Lower lobe of right lung (tissue), 2 donors: ENCODE data around the gene C3orf70. TPM values are rescaled to one million over a fixed set of nuclear protein-coding genes. Genes with fewer than 3 reads are reported as not detected.

Experiments
- ATAC-seq, 2 donors: fragments of 200-7000 bp; cut with Tn5 transposase; one replicate each; pipeline ENCODE4 v1.9.1; 2020 to 2022; ENCODE audit warnings: mild to moderate bottlenecking in 2 of 2, moderate library complexity in 2 of 2
- DNase-seq: peaks from one replicate; pipeline ENCODE4 v3.0.0-alpha.2; 2020
- H3K27ac ChIP-seq: fragments of 200-600 bp; one replicate; pipeline ENCODE4 v1.8.0; 2022
- H3K27me3 ChIP-seq: fragments of 200-600 bp; one replicate; pipeline ENCODE4 v1.8.0; 2022; ENCODE audit warnings: low read depth
- H3K36me3 ChIP-seq: fragments of 200-600 bp; one replicate; pipeline ENCODE4 v1.8.0; 2022; ENCODE audit warnings: mild to moderate bottlenecking
- H3K4me1 ChIP-seq: fragments of 200-600 bp; one replicate; pipeline ENCODE4 v1.8.0; 2022
- H3K4me3 ChIP-seq: fragments of 200-600 bp; one replicate; pipeline ENCODE4 v1.8.0; 2022; ENCODE audit warnings: mild to moderate bottlenecking
- H3K9me3 ChIP-seq: fragments of 200-600 bp; one replicate; pipeline ENCODE4 v1.8.0; 2022
- intact Hi-C: fragments of 100-400 bp; cut with DNase I; formaldehyde crosslinking; loops from one replicate; pipeline ENCODE4 v1.11.0; 2022
- total RNA-seq: library from RNA; stranded (reverse); fragmentation: NEBNext Ultra II Directional; extraction: Animal tissue kit (Norgen Biotek cat#: 25700); gene quantifications from one replicate; pipeline ENCODE4 v1.2.1, GENCODE V29; 2021
- TF ChIP-seq, protein P1 (sequence below): fragments of 200-600 bp; IDR thresholded peaks from one replicate; pipeline ENCODE4 v1.8.0; 2022; ENCODE audit warnings: antibody characterized with exemption, mild to moderate bottlenecking
- donor health status: DM: no; HTN: yes; CAD: no; lungs with severe emphysema.

The C3orf70 gene
- total RNA-seq, 1 donor from 2014 or later: 3.2 TPM

- H3K27me3 ChIP-seq: no peaks in the 10 kb centered on the region
- ATAC-seq: no peak
Observed at GRCh38 chr3:185093116-185093515, 59.7 kb downstream of the C3orf70 start.

GRCh38 chr3:185090811-185091210 lies 62.0 kb downstream of the C3orf70 start:
- H3K4me1 ChIP-seq: no peaks in the 10 kb centered on the region
- no peaks in the 10 kb centered on the region for H3K27me3 ChIP-seq
- DNase-seq: no peak
- H3K9me3 ChIP-seq: no peaks in the 10 kb centered on the region
- H3K4me3 ChIP-seq: no peak overlapping the region
- ATAC-seq: no peak
- no peak overlapping the region for H3K27ac ChIP-seq
- H3K36me3 ChIP-seq: no peaks in the 10 kb centered on the region
- intact Hi-C loops: no loop called here
- TF ChIP-seq, protein P1, sequence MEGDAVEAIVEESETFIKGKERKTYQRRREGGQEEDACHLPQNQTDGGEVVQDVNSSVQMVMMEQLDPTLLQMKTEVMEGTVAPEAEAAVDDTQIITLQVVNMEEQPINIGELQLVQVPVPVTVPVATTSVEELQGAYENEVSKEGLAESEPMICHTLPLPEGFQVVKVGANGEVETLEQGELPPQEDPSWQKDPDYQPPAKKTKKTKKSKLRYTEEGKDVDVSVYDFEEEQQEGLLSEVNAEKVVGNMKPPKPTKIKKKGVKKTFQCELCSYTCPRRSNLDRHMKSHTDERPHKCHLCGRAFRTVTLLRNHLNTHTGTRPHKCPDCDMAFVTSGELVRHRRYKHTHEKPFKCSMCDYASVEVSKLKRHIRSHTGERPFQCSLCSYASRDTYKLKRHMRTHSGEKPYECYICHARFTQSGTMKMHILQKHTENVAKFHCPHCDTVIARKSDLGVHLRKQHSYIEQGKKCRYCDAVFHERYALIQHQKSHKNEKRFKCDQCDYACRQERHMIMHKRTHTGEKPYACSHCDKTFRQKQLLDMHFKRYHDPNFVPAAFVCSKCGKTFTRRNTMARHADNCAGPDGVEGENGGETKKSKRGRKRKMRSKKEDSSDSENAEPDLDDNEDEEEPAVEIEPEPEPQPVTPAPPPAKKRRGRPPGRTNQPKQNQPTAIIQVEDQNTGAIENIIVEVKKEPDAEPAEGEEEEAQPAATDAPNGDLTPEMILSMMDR: no peak

More at GRCh38 chr3:185093116-185093515, 59.7 kb downstream of the C3orf70 start:
- no peak overlapping the region for H3K27ac ChIP-seq
- intact Hi-C loops: no loop called here
- H3K4me1 ChIP-seq: no peaks in the 10 kb centered on the region
- no peaks in the 10 kb centered on the region for H3K36me3 ChIP-seq
- no peaks in the 10 kb centered on the region for H3K9me3 ChIP-seq
- TF ChIP-seq, protein P1: no peak
- DNase-seq: no peak
- H3K4me3 ChIP-seq: no peak overlapping the region

- intact Hi-C loops: no loop called here
- no peak for ATAC-seq
Observed at GRCh38 chr3:185089751-185090150, 63.1 kb downstream of the C3orf70 start.

DNA sequence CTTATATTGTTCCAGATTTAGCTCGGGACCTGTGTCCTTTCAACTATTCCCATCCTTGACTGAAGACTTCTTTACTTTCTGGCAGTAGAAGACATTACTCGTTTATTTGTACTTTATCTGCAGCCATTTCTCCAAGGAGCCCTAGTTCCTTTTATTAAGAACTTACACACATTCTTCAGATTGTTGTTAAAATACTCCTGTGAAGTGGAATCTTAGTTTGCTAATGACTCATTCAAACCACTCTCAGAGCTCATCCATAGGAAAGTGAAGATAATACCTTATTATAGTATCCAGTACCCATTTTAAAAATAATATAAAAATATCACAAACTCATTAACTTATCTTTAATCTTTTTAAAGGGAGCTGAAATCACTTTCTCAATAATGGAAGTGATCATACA lies 63.5 kb downstream of the C3orf70 start:
- no peaks in the 10 kb centered on the region for H3K9me3 ChIP-seq
- H3K4me1 ChIP-seq: no peaks in the 10 kb centered on the region
- TF ChIP-seq, protein P1: no peak
- no peaks in the 10 kb centered on the region for H3K27me3 ChIP-seq
- H3K36me3 ChIP-seq: no peaks in the 10 kb centered on the region
- no peak for ATAC-seq
- H3K27ac ChIP-seq: no peak overlapping the region
- no peak overlapping the region for H3K4me3 ChIP-seq
- intact Hi-C loops: no loop called here
- no peak for DNase-seq

More at GRCh38 chr3:185089751-185090150, 63.1 kb downstream of the C3orf70 start:
- no peak overlapping the region for H3K4me3 ChIP-seq
- DNase-seq: no peak
- H3K36me3 ChIP-seq: no peaks in the 10 kb centered on the region
- no peaks in the 10 kb centered on the region for H3K9me3 ChIP-seq
- H3K27ac ChIP-seq: no peak overlapping the region
- TF ChIP-seq, protein P1: no peak
- no peaks in the 10 kb centered on the region for H3K4me1 ChIP-seq
- H3K27me3 ChIP-seq: no peaks in the 10 kb centered on the region

GRCh38 chr3:185087419-185087818 lies 65.4 kb downstream of the C3orf70 start:
- Histone ChIP-seq H3K9me3 (no peaks in the 10 kb centered on the region), H3K27me3 (no peaks in the 10 kb centered on the region), H3K36me3 (no peaks in the 10 kb centered on the region), H3K27ac (no peak overlapping the region), H3K4me3 (no peak overlapping the region), H3K4me1 (no peaks in the 10 kb centered on the region)
- no peak for ATAC-seq
- no peak for DNase-seq
- intact Hi-C loops: no loop called here
- TF ChIP-seq, protein P1: no peak

- H3K36me3 ChIP-seq: no peaks in the 10 kb centered on the region
- no peaks in the 10 kb centered on the region for H3K9me3 ChIP-seq
- no peaks in the 10 kb centered on the region for H3K4me1 ChIP-seq
- DNase-seq: no peak
- H3K27me3 ChIP-seq: no peaks in the 10 kb centered on the region
- TF ChIP-seq, protein P1: no peak
- no peak overlapping the region for H3K4me3 ChIP-seq
- no peak for ATAC-seq
- no peak overlapping the region for H3K27ac ChIP-seq
- intact Hi-C loops: no loop called here
Observed at GRCh38 chr3:185084901-185085300, 68.0 kb downstream of the C3orf70 start.
